Suprapubic skin (tissue), 4 donors: ENCODE measurements around the gene PAFAH2. TPM values are rescaled to one million over a fixed set of nuclear protein-coding genes. Genes with fewer than 3 reads are reported as not detected.

Experiments used
- DNase-seq, 2 donors: peaks; one replicate each; pipeline ENCODE4 v3.0.0-alpha.2; 2019; ENCODE audit warnings: low spot score in 2 of 2
- H3K27ac ChIP-seq: fragments of 200-600 bp; sonication (generic); one replicate; pipeline ENCODE4 v1.5.1; 2019
- H3K27me3 ChIP-seq: fragments of 200-600 bp; sonication (generic); one replicate; pipeline ENCODE4 v1.5.1; 2019
- H3K36me3 ChIP-seq: fragments of 200-600 bp; sonication (generic); one replicate; pipeline ENCODE4 v1.5.1; 2019
- H3K4me1 ChIP-seq: fragments of 200-600 bp; sonication (generic); one replicate; pipeline ENCODE4 v1.5.1; 2019
- H3K4me3 ChIP-seq: fragments of 200-600 bp; sonication (generic); one replicate; pipeline ENCODE4 v1.5.1; 2019; ENCODE audit warnings: mild to moderate bottlenecking
- H3K9me3 ChIP-seq: fragments of 200-600 bp; sonication (generic); one replicate; pipeline ENCODE4 v1.5.1; 2019
- CTCF ChIP-seq, 2 donors: fragments of 200-600 bp in 1 of 2; fragments of 450-650 bp in 1 of 2; sonication (generic) in 1 of 2; IDR thresholded peaks; one replicate each; pipeline ENCODE4 v1.5.1; 2016 to 2019; ENCODE audit warnings: antibody characterized with exemption in 2 of 2, mild to moderate bottlenecking in 1 of 2, moderate library complexity in 1 of 2
- EP300 ChIP-seq: sonication (generic); formaldehyde crosslinking; IDR thresholded peaks from one replicate; pipeline ENCODE4 v1.6.1; 2017; ENCODE audit warnings: antibody characterized with exemption
- POLR2A ChIP-seq, 2 donors: fragments of 450-650 bp; IDR thresholded peaks; one replicate each; pipeline ENCODE4 v1.6.1; 2017; ENCODE audit warnings: antibody characterized with exemption in 2 of 2, mild to moderate bottlenecking in 2 of 2, moderate library complexity in 2 of 2
- POLR2AphosphoS5 ChIP-seq, 3 donors: sonication (generic); formaldehyde crosslinking; IDR thresholded peaks; one replicate each; pipeline ENCODE4 v1.6.1; 2017; ENCODE audit warnings: antibody characterized with exemption in 3 of 3
- WGBS: methylation state at CpG from one replicate; pipeline ENCODE4 v1.1.5; 2018; 5-methylcytosine and 5-hydroxymethylcytosine counted together
- total RNA-seq, 4 donors: library from RNA; depleted of rRNA; stranded (reverse); fragments of >200 nt; gene quantifications; one replicate each; pipeline ENCODE4 v1.1.0, GENCODE V29; 2016

The PAFAH2 gene
- total RNA-seq, 4 donors from 2014 or later = 16.6 to 31.3 (median 20.0) TPM

GRCh38 chr1:26022404-26022779 is 24.5 kb upstream of the PAFAH2 start:
- TF ChIP-seq CTCF (IDR thresholded peaks at IDR 0.05) = no peak
- TF ChIP-seq POLR2A (IDR thresholded peaks at IDR 0.05) = no peak
- no peak for TF ChIP-seq EP300
- no peak for TF ChIP-seq POLR2AphosphoS5 (IDR thresholded peaks at IDR 0.05)
- Histone ChIP-seq H3K36me3 (no peaks in the 10 kb centered on the region), H3K4me1 (peaks cover 15% of the 10 kb centered on the region), H3K4me3 (peak overlapping the region; percentile 18), H3K27me3 (no peaks in the 10 kb centered on the region), H3K9me3 (no peaks in the 10 kb centered on the region), H3K27ac (no peak overlapping the region)
- WGBS = 58% methylated on average over 4 of the region's 8 CpGs
- DNase-seq = no peak

- Histone ChIP-seq H3K27me3 (no peaks in the 10 kb centered on the region), H3K27ac (no peak within 1 kb of the TSS), H3K36me3 (no peaks in the 10 kb centered on the region), H3K4me1 (peaks cover 19% of the 10 kb centered on the region), H3K9me3 (no peaks in the 10 kb centered on the region), H3K4me3 (peak within 1 kb of the TSS; percentile 18)
- no peak for TF ChIP-seq POLR2AphosphoS5 (IDR thresholded peaks at IDR 0.05)
- TF ChIP-seq CTCF (IDR thresholded peaks at IDR 0.05) = no peak
- TF ChIP-seq EP300 = no peak
- TF ChIP-seq POLR2A (IDR thresholded peaks at IDR 0.05) = no peak
- no peak for DNase-seq
- WGBS = 35% methylated on average over 8 of the region's 15 CpGs
These were observed 24.0 kb upstream of the PAFAH2 start, which contains the start of gene EXTL1 for GRCh38 chr1:26021647-26022403. EXTL1 (plus strand) TSS chr1:26021775; CDS start chr1:26022647, 872 bp downstream.

GRCh38 chr1:26020941-26021646 is 23.2 kb upstream of the PAFAH2 start:
- no peaks in the 10 kb centered on the region for H3K9me3 ChIP-seq
- no peak overlapping the region for H3K4me3 ChIP-seq
- H3K27me3 ChIP-seq = no peaks in the 10 kb centered on the region
- H3K4me1 ChIP-seq = peaks cover 20% of the 10 kb centered on the region
- TF ChIP-seq CTCF (IDR thresholded peaks at IDR 0.05) = no peak
- no peak for TF ChIP-seq POLR2AphosphoS5 (IDR thresholded peaks at IDR 0.05)
- no peak for TF ChIP-seq EP300
- TF ChIP-seq POLR2A (IDR thresholded peaks at IDR 0.05) = no peak
- 72% methylated on average over 5 of the region's 6 CpGs for WGBS
- no peak overlapping the region for H3K27ac ChIP-seq
- no peaks in the 10 kb centered on the region for H3K36me3 ChIP-seq
- DNase-seq = no peak

GRCh38 chr1:26020330-26020768 is 22.5 kb upstream of the PAFAH2 start:
- no peaks in the 10 kb centered on the region for H3K36me3 ChIP-seq
- H3K4me1 ChIP-seq = peaks cover 23% of the 10 kb centered on the region
- H3K27me3 ChIP-seq = no peaks in the 10 kb centered on the region
- no peak overlapping the region for H3K27ac ChIP-seq
- no peak for DNase-seq
- TF ChIP-seq POLR2A (IDR thresholded peaks at IDR 0.05) = no peak
- TF ChIP-seq EP300 = no peak
- TF ChIP-seq POLR2AphosphoS5 (IDR thresholded peaks at IDR 0.05) = no peak
- TF ChIP-seq CTCF (IDR thresholded peaks at IDR 0.05) = no peak
- no peak overlapping the region for H3K4me3 ChIP-seq
- 52% methylated on average over 6 of the region's 6 CpGs for WGBS
- no peaks in the 10 kb centered on the region for H3K9me3 ChIP-seq

GRCh38 chr1:26019641-26020315 is 21.9 kb upstream of the PAFAH2 start:
- 74% methylated on average over 8 of the region's 8 CpGs for WGBS
- H3K4me3 ChIP-seq = no peak overlapping the region
- H3K4me1 ChIP-seq = peaks cover 23% of the 10 kb centered on the region
- H3K36me3 ChIP-seq = no peaks in the 10 kb centered on the region
- H3K27ac ChIP-seq = no peak overlapping the region
- H3K27me3 ChIP-seq = no peaks in the 10 kb centered on the region
- no peak for DNase-seq
- no peaks in the 10 kb centered on the region for H3K9me3 ChIP-seq
- TF ChIP-seq POLR2A (IDR thresholded peaks at IDR 0.05) (no peak), POLR2AphosphoS5 (IDR thresholded peaks at IDR 0.05) (no peak), CTCF (IDR thresholded peaks at IDR 0.05) (no peak), EP300 (no peak)
